HT1080 (cell line): ENCODE data around the gene BANK1. TPM values are rescaled to one million over a fixed set of nuclear protein-coding genes. Genes with fewer than 3 reads are reported as not detected.

Experiments
- DNase-seq: peaks from one replicate; pipeline ENCODE4 v3.0.0-alpha.2; 2015; ENCODE audit warnings: low read depth
- polyA plus RNA-seq, 2 experiments: library from polyadenylated mRNA; depleted of rRNA; stranded (reverse); fragments of >200 nt; gene quantifications; 2 replicates each; pipeline ENCODE4 v1.2.3, GENCODE V29; 2015
- total RNA-seq: library from RNA; depleted of rRNA; stranded (reverse); fragments of >200 nt; shearing (Covaris generic); gene quantifications from 2 replicates; pipeline ENCODE4 v1.2.3, GENCODE V29; 2014; rRNA removed

BANK1 gene, protein sequence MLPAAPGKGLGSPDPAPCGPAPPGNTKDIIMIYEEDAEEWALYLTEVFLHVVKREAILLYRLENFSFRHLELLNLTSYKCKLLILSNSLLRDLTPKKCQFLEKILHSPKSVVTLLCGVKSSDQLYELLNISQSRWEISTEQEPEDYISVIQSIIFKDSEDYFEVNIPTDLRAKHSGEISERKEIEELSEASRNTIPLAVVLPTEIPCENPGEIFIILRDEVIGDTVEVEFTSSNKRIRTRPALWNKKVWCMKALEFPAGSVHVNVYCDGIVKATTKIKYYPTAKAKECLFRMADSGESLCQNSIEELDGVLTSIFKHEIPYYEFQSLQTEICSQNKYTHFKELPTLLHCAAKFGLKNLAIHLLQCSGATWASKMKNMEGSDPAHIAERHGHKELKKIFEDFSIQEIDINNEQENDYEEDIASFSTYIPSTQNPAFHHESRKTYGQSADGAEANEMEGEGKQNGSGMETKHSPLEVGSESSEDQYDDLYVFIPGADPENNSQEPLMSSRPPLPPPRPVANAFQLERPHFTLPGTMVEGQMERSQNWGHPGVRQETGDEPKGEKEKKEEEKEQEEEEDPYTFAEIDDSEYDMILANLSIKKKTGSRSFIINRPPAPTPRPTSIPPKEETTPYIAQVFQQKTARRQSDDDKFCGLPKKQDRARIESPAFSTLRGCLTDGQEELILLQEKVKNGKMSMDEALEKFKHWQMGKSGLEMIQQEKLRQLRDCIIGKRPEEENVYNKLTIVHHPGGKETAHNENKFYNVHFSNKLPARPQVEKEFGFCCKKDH
- not detected in 2 replicates for total RNA-seq
- not detected in 2 replicates for polyA plus RNA-seq (2015; cell fraction: cytosol; rRNA removed)
- 0.08 TPM in 1 of 2 replicates, not detected in the other for polyA plus RNA-seq (2015; cell fraction: nucleus; rRNA removed)

DNA sequence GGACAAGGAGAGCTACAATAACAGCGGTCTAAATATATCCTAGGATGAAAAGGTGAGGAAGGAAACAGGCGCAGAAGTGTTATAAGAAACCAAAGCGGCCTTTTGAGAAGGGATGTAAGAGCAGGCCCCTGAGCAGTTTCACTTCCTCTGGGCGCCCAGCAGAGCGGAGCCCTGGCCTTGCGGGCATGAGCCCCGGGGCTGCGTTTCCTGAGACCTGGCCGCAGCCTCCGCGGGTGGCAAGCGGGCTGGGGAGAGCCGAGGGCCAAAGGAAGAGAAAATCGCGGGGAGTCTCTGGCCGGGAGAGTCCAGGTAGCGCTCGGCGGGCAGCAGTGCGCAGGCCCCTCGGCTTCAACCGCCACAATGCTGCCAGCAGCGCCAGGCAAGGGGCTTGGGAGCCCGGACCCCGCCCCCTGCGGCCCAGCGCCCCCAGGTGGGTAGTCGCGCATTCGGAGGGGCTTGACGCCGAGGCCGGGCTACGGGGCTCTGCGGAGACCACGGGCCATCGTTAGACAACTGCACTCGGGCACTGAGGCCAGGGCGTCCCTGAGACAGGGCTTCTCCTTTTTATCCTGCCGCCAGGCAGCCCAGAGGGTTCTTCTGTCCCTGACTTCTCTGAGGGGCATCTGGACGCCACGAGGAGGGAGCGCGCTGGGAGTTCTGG lies at the start of gene BANK1:
Gene BANK1 (plus strand): TSS at position 210 of the 661 bp plus-strand sequence. CDS start 151 bp downstream, at position 361.
- no peak for DNase-seq

DNA sequence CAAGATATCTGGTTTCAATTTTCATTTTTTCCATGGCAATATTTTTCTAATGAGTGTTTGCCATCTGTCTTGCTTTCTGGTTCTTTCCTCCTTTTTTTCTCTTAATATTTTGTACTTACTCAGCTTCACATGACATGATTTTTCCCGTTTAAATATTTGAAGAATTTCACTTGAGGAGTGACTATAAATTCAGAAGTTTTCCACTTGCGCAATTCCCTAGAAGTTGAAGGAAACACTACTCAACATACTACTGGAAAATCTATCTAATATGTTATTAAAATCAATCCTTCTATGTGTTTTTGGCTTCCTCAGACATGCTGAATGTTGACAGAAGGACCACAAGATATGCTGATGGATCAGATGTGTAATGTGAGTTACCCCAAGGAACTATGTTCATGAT lies 36.8 kb upstream of the BANK1 start:
- no peak for DNase-seq

DNA sequence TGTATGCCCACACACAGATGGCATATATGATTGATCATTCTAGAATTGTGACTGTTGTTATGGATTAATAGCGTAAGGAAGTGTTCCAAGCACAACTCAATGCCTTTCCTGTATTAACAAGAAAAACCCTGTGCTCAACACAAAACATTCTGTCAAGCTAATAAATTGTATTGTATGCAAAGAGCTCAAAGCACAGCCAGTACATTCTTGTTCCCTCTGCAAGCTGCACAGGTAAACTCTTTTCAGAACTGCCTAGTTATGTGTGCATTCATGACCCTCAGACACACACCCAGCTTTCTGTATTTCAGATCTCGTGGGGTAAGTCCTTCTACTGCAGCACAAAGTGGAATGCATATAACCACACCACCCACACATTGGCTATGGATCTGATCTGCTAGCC lies 34.3 kb upstream of the BANK1 start:
- no peak for DNase-seq

DNA sequence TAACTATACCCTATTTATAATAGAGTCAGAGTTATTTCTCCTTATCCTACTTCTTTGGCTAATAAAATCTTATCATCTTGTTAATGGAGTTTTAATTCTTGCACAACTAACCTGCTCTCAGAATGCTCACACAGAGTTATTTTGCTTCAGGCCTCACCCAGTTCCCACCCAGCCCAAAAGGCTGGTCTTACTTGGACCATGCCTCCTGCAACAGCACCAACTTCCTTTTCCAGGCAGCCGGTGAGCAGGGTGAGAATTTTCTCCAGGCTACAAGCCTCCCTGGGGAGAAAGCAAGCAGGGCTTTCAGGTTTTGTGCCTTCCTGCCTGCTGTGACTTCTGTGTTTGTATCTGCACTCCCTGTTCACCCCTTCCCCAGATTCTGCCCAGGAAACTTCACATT lies 29.1 kb upstream of the BANK1 start:
- DNase-seq, result no peak

DNA sequence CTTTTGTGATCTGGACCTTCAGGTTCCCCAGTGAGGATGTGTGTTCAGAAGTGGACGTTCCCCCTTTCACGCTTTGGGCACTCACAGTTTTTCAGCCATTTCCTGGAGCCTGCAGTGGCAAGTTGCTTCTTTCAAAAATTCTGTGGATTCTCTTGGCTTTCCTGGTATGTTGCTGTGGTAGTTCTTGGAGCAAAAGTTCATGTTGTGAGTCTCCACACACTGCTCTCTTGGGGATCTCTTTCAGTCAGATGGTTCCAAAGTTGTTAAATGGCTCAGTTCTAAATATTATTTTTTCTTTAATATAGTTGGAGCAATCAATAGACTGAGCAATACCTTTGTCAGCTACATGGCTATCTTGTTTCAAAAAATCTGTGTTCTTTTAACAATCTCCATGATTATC lies 28.5 kb upstream of the BANK1 start:
- no peak for DNase-seq

DNA sequence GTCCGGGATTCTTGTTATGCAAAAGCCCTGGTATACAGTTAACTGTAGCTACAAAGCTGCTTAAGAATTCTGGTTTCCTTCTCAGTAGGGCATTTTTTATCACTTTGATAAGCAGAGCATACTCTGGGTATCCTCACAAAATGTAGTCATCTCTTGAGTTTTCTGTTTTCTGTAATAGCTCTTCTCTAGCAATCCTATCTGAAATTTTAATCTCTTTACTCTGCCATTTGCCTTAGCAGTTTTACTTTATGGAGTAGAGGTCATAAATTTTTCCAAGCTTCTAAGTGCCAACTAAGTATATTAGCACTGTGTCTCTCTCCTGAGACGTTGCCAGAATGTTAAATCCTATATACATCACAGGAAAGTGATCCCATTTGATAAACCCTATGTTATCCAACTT lies 28.0 kb upstream of the BANK1 start:
- no peak for DNase-seq

DNA sequence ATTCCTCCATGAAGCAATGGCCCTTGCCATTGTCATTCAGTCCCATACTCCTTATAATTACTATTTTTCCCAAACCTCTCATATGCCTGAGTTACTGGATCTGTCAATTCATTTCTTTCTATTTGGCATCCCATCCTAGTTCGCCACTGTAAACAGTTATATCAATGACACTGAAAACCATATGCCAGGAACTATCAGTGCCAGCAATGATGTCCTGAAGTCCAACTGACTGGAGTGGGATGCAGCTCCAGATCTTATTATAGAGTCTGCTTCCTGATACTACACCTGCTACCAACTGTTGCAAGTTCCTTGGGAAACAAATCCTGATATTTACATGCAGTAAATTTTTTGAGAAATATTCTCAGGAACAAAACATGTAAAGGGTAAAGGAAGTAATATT lies 27.0 kb upstream of the BANK1 start:
- no peak for DNase-seq

DNA sequence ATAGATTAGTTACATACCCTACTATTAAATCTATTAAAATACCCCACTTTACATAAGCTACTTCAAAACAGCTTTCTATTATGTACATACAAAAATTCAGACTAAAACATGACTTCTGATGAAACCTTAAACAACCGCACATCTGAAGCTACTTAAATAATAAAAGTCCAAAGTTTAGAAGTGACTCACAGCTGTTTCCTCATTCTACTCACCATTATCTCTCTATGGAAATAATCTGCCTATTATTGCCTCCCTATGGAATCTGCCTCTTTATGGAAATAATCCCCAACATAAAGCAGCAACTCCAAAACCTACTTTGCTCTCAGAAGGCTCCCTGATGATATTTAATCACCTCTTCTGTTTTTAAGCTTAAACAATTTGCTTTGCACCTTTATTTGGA lies 15.7 kb upstream of the BANK1 start:
- DNase-seq, result no peak

DNA sequence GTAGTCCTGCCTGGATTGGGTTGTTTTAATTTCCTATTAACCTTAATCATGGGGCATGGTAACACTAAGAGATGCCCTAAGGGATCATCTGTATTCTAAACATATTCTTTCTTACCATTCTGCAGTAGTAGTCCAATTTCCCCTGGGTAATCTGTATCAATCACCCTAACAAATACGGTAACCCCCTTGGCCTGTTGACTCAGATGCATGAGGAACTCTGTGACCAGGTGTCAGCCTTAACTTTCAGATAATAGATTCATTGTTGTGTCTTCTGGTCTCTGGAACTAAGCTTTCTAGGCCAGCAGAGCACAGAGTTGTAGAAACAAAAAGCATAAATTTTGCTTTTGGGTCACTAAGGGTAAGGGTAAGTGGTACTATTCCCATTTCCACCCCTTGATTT lies 13.1 kb upstream of the BANK1 start:
- DNase-seq, result no peak

DNA sequence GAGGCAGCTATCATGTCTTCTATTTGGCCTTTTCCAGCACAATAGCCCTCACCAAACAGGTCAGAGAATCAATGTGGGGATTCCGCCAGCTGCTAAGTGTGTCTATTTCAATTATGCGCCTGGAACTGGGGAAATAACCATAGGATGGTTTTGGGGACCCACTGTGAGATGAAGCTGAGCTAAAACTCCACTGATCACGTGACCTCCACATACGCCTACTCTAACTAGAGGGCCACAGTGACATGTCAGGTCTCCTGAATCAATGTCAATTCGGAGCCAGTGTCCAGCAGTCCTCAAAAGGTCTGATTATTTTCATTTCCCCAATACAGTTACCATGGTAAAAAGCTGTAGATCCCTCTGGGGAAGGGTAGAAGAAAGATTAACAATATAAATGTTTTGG lies 10.2 kb upstream of the BANK1 start:
- DNase-seq, result no peak

DNA sequence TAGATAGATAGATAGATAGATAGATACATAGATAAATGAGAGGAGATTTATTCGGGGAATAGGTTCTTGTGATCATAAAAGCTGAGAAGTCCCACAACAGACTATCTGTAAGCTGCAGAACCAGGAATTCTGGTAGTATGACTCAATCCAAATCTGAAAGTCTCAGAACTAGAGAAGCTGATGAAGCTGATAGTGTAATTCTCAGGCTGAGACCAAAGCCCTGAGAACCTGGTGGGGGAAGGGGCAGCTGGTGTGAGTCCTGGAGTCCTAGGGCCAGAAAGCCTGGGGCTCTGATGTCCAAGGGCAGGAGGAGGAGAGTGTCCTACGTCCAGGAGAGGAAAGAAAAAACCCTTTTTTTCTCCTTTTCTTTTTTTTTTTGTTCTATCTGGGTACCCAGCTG lies 8.0 kb upstream of the BANK1 start:
- no peak for DNase-seq

DNA sequence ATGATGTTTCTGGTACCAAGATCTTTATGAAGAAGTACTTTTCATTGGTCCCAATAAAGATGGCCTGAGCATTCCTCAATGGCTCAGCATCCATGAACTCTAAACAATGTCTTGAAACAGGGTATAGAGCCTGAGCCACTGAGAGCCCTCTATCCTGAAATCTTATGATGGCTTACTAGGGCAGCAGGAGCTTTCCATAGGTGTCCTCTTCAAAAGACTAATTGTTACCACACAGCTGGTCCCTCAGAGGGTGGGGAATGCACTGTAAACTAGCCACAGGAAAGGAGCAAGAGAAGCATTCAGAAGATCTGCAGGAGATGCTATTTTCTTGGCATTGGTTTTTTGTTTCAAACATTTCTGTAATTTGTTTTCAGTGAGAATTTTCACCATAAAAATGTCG lies 5.6 kb upstream of the BANK1 start:
- DNase-seq, result no peak

DNA sequence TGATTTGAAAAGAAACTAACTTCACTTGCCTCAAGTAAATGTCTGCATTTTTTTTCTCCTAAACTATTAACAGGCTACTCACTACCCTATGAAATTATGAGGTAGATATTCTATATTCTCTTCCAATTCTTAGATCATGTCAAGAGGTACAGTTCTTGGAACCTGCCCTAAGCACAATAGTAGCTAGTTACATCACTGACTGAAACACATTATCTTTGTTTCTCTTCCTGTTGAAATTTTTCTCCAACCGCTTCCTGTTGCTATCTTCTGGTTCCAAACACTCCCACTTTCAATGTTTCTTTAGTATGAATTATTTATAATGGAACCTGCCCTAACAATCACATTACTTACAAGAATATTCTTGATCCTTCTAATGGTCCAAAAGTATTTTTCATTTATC lies 5.0 kb upstream of the BANK1 start:
- no peak for DNase-seq

DNA sequence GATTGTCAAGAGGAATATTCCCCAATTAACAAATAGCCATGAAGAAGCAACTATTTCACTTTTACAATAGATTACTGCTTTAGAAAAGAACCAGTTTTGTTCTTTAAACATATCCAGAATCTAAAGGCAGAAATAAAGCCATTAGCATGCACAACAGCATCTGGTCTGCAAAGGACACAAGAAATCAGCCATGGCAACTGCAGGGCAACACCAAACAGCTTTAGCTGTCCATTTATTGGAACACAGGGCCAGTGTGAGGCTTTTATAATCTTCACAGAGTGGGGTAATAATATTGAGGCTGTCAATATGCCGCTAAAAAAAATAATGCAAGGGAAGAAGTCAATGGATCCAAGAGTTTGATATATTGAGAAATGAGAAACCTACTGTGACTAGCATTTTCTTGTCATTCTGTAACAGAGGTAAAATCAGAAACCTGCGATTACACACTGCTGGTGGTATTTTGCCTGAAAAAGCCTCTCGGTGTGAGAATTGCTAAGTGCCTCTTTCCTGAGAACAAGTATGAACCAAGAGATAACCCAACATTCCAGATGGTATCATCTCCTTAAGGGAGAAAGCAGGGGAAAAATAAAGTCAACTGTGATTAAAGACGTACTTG lies 2.7 kb upstream of the BANK1 start:
- DNase-seq, result no peak

DNA sequence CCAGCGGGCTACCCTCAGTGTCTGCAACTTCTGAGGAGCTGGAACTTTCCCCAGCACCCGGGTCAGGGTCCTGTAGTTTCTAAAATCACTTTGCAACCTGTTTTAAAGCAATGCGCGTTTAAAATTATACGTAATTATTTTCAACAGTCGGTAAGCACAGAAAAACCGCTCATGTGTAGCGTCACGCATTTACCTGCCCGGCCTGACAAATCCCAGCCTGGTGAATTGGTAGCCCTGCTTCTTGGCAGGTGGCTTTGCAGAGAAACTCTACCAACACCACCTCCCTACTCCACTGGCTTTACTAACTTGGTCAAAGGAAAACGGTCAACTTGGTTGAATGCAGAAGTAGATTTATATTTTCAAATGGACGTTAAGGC lies 640 bp downstream of the BANK1 start:
- DNase-seq, result no peak

DNA sequence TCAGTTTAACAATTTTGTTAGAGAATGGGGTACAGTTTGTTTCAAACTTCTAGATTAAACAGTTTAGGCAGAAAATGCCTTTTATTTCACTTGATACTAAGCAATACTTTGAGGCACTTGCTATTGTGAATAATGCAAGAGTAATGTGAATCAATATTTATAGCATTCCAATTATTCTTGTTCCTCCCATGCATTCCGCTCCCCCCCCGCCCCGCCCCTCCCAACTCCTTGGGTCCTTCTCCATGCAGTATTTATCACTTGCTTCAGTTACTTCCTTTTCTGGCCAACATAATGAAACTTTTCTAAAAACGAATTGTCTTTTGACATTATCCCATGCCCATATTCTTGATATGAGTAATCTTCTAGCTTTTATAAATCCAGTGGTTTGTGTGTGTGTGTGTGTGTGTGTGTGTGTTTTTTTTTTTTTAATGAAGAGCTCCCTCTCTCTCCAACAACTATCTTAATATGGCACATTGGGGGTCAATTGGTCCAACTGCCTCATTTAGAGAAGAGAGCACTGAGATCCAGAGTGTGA lies 1.6 kb downstream of the BANK1 start:
- no peak for DNase-seq

DNA sequence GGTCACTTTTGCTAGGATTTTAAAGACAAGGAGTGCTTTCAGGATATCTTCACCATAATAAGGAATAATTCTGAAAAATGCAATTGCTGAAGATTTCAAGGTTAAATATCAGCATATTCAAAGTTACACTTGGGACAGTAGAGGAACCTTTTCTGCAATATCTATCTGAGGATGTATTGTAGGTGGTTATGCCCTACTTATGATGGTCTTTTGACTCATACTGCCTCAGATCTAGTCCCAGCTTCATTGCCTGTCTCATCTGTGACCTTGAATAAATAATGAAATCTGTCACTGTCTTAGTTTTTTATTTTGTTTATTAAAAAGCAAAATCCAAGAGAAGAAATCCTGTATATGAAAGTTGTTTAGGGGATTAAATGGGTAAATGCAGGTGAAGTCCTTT lies 2.9 kb downstream of the BANK1 start:
- no peak for DNase-seq

DNA sequence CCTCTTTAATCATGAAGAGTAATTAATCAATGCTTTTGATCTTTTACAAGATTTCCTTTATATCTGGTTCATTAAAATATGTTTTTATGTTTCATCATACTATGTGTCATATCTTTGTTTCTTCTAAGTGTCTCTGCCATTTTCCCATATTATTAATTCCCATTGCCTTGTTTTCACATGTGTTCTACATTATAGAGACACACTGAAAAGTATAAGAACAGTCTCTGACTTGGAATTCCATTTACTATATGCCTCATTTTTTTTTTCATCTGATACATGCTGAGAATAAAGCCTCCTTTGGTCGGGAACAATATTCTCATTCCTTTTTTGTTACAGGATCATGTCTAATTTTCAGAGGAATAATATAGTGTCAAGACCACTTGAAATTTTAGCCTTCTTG lies 4.3 kb downstream of the BANK1 start:
- DNase-seq, result no peak

DNA sequence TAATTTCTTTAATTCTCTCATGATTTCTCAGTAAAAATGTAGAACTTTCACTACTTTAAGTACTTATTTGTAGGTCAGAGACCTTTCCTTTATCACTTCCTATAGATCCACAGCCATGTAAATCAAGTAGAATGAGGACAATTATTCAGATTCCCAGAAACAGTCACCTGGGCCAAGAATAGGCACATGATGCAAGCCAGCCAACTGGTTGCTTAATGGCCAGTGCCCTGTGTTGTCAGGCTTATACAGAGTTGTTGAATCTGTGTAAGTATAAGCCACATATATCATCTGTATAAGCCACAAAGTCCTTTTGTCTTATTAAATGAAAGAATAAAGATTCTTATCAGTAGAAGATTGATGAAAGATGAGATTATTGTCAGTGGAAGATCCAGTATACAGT lies 5.2 kb downstream of the BANK1 start:
- no peak for DNase-seq

DNA sequence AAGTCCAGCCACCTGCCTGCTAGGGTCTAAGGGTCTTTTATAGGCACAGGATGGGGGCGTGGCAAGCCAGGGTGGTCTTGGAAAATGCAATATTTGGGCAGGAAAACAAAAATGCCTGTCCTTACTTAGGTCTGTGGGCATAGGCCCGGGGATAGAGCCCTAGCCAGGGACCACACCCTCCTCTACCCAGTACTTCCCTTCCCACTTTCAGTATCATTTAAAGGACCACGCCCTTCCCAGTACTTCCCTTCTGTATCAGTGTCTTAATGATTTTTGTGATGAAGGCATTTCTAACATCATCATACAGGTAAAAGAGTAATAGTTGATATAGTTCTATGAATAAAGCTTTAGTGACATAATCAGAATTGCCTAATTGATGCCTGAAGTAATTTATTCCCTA lies 11.4 kb downstream of the BANK1 start:
- DNase-seq, result no peak

DNA sequence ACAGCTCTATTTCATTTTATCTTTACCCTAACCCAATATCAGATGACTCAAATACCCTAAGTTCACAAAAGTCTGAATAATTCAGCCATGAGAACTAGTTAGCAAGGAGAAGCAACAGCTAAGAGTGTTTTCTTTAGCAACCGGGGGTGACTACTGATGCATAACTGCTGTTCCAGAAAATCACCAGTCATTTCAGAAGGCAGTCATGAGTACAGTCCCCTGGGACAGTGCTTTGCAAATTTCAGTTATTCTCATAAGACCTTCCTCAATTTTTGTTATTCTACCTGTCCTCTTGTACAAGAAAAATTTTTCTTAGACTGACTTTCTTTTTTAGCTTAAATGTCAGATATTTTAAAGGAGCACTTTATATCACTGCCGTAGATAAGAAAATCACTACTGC lies 16.4 kb downstream of the BANK1 start:
- no peak for DNase-seq
